A375 (cell line): ENCODE measurements around the gene IL18. TPM values are rescaled to one million over a fixed set of nuclear protein-coding genes. Genes with fewer than 3 reads are reported as not detected.

Experiments
- small RNA-seq: library from RNA; depleted of rRNA; stranded (forward); fragments of <200 nt; gene quantifications from one replicate; pipeline ENCODE3, GENCODE V24; 2014
- total RNA-seq: library from RNA; depleted of rRNA; stranded (reverse); fragments of >200 nt; shearing (Covaris generic); gene quantifications from 2 replicates; pipeline ENCODE4 v1.2.3, GENCODE V29; 2014; rRNA removed

The IL18 gene
- 1.2 and 3.5 TPM in 2 replicates for total RNA-seq

GRCh38 chr11:112163875-112164685, at the start of gene IL18:
IL18 (minus strand) TSS chr11:112164094; CDS start chr11:112155053, 9,041 bp downstream.

GRCh38 chr11:112174789-112175598, 11.1 kb upstream of the IL18 start, which contains the start of gene BCO2:
BCO2 (plus strand) TSS chr11:112175512; CDS start chr11:112175602, 90 bp downstream.

GRCh38 chr11:112167145-112167544, 3.3 kb upstream of the IL18 start, which contains the start of gene TEX12:
TEX12 (plus strand) TSS chr11:112167372; CDS start chr11:112169269, 1,897 bp downstream.

Small RNA genes within 50 kb of the gene (small RNA-seq; reads per million reads assigned to genes)
- gene MRPS36P4 = not detected

Other genes with a start within 250 kb of the IL18 start
- gene C11orf52, start 245.2 kb downstream of the IL18 start, total RNA-seq = 1.2 TPM in 1 of 2 replicates, not detected in the other
- 5.0 and 6.2 TPM in 2 replicates for gene DIXDC1, start 226.8 kb downstream of the IL18 start, total RNA-seq
- 28.2 and 33.2 TPM in 2 replicates for gene DLAT, start 138.7 kb downstream of the IL18 start, total RNA-seq
- 1.7 and 2.1 TPM in 2 replicates for gene PIH1D2, start 90.1 kb downstream of the IL18 start, total RNA-seq
- gene NKAPD1, start 89.8 kb downstream of the IL18 start, total RNA-seq = 16.4 and 24.2 TPM in 2 replicates
- gene TIMM8B, start 77.3 kb downstream of the IL18 start, total RNA-seq = 90.4 and 106 TPM in 2 replicates
- gene SDHD, start 77.2 kb downstream of the IL18 start, total RNA-seq = 48.0 and 62.7 TPM in 2 replicates
- gene TEX12, start 3.3 kb upstream of the IL18 start, total RNA-seq = not detected in 2 replicates
- 0.66 and 1.0 TPM in 2 replicates for gene BCO2, start 11.4 kb upstream of the IL18 start, total RNA-seq
- gene PTS, start 62.3 kb upstream of the IL18 start, total RNA-seq = 54.4 and 65.5 TPM in 2 replicates
- gene PLET1, start 96.8 kb upstream of the IL18 start, total RNA-seq = not detected in 2 replicates